HCT116 (cell line): Measurements from ENCODE around the gene SCN8A. TPM values are rescaled to one million over a fixed set of nuclear protein-coding genes. Genes with fewer than 3 reads are reported as not detected.

Experiments
- ATAC-seq: fragments of 200-7000 bp; cut with Tn5 transposase; 2 replicates; pipeline ENCODE4 v1.9.1; 2020; ENCODE audit warnings: mild to moderate bottlenecking, moderate library complexity
- BruUV-seq: library from RNA; stranded (reverse); fragments of 400-500 nt; replicated peaks from 2 replicates; lab custom pipeline; 2021; lab: Mats Ljungman, UMichigan
- CTCF ChIA-PET: fragments of 300-600 bp; sonication (Branson Sonifier 250); formaldehyde crosslinking; loops from one replicate; lab custom pipeline; 2021; ENCODE audit warnings: antibody characterized with exemption; lab: Charles Lee
- POLR2A ChIA-PET: fragments of 300-600, 350-600 bp; sonication (Branson Sonifier 250); formaldehyde crosslinking; loops from one replicate; lab custom pipeline; 2021; ENCODE audit warnings: antibody characterized with exemption; lab: Charles Lee
- RAD21 ChIA-PET, 2 experiments: fragments of 300-600 bp; sonication (Branson Sonifier 250); formaldehyde crosslinking; loops; one replicate each; lab custom pipeline; 2023; ENCODE audit warnings: low total read pairs in 2 of 2; ENCODE audit not compliant: uncharacterized antibody in 2 of 2, unreplicated experiment in 2 of 2, low non-redundant PET in 1 of 2; lab: Charles Lee
- DNase-seq: peaks from one replicate; pipeline ENCODE4 v3.0.0-alpha.2; 2010; ENCODE audit warnings: low read depth, low spot score
- H2AFZ ChIP-seq: fragments of 200-600 bp; shearing (Covaris generic), sonication (generic); 2 replicates; pipeline ENCODE4 v1.6.1; 2017; ENCODE audit warnings: low read depth, mixed run types, mixed read lengths, antibody characterized with exemption, low read length; ENCODE audit not compliant: poor library complexity, severe bottlenecking
- H3K27ac ChIP-seq: 2 replicates; pipeline ENCODE4 v1.5.1; 2012; ENCODE audit warnings: low read depth, low read length
- H3K27me3 ChIP-seq: fragments of 200-600 bp; sonication (generic); 2 replicates; pipeline ENCODE4 v1.6.1; 2016; ENCODE audit warnings: mixed run types, low read length, mixed read lengths; ENCODE audit not compliant: insufficient read depth
- H3K36me3 ChIP-seq, 2 experiments: fragments of 200-500 bp in 1 of 2; fragments of 200-600 bp in 1 of 2; sonication (Bioruptor generic) in 1 of 2; sonication (generic) in 1 of 2; 2 replicates each; pipeline versions ENCODE4 v1.5.1 to v1.6.1; 2014 to 2016; ENCODE audit warnings: low read length in 2 of 2, inconsistent platforms in 1 of 2, mixed read lengths in 1 of 2, mixed run types in 1 of 2; ENCODE audit not compliant: insufficient read depth in 2 of 2, control insufficient read depth in 1 of 2
- H3K4me1 ChIP-seq, 2 experiments: fragments of 200-600 bp in 1 of 2; sonication (generic) in 1 of 2; 2 replicates each; pipeline versions ENCODE4 v1.5.1 to v1.6.1; 2012 to 2017; ENCODE audit warnings: low read length in 2 of 2, inconsistent platforms in 1 of 2, mild to moderate bottlenecking in 1 of 2, mixed read lengths in 1 of 2, mixed run types in 1 of 2, moderate library complexity in 1 of 2; ENCODE audit not compliant: insufficient read depth in 2 of 2, control insufficient read depth in 1 of 2
- H3K4me2 ChIP-seq: fragments of 200-600 bp; sonication (generic); 2 replicates; pipeline ENCODE4 v1.6.1; 2017; ENCODE audit warnings: mixed run types, low read length, mixed read lengths
- H3K4me3 ChIP-seq, 2 experiments: fragments of 200-600 bp in 1 of 2; sonication (generic) in 1 of 2; replicated peaks in 1 of 2; 2 replicates each; pipeline ENCODE4 v1.5.1; 2011 to 2016; ENCODE audit warnings: low read length in 2 of 2, control low read depth in 1 of 2, low read depth in 1 of 2, mild to moderate bottlenecking in 1 of 2, mixed read lengths in 1 of 2, mixed run types in 1 of 2
- H3K79me2 ChIP-seq: fragments of 200-600 bp; sonication (generic); 2 replicates; pipeline ENCODE4 v1.6.1; 2017; ENCODE audit warnings: mild to moderate bottlenecking, mixed run types, low read length, moderate library complexity, mixed read lengths; ENCODE audit not compliant: insufficient read depth
- H3K9ac ChIP-seq: fragments of 200-600 bp; sonication (generic); 2 replicates; pipeline ENCODE4 v1.6.1; 2016; ENCODE audit warnings: low read length, mixed read lengths
- H3K9me2 ChIP-seq: fragments of 200-600 bp; sonication (generic), shearing (Covaris generic); 2 replicates; pipeline ENCODE4 v1.6.1; 2017; ENCODE audit warnings: mixed run types, mild to moderate bottlenecking, moderate library complexity; ENCODE audit not compliant: insufficient read depth
- H3K9me3 ChIP-seq, 2 experiments: fragments of 200-500 bp in 1 of 2; fragments of 200-600 bp in 1 of 2; sonication (Bioruptor generic) in 1 of 2; sonication (generic) in 1 of 2; 2 replicates each; pipeline ENCODE4 v1.6.1; 2014 to 2017; ENCODE audit warnings: low read length in 2 of 2, mixed read lengths in 2 of 2, inconsistent platforms in 1 of 2, low read depth in 1 of 2, mild to moderate bottlenecking in 1 of 2, mixed run types in 1 of 2, moderate library complexity in 1 of 2; ENCODE audit not compliant: control insufficient read depth in 1 of 2, insufficient read depth in 1 of 2
- H4K20me1 ChIP-seq: fragments of 200-600 bp; sonication (generic), shearing (Covaris generic); 2 replicates; pipeline ENCODE4 v1.6.1; 2017; ENCODE audit warnings: mixed run types, mild to moderate bottlenecking, moderate library complexity; ENCODE audit not compliant: insufficient read depth
- CEBPB ChIP-seq: IDR thresholded peaks from 2 replicates; pipeline ENCODE4 v1.6.1; 2012; ENCODE audit warnings: low read depth
- CTCF ChIP-seq, 3 experiments: fragments of 200-600 bp in 1 of 3; sonication (generic) in 1 of 3; IDR thresholded peaks in 2 of 3; conservative IDR thresholded peaks in 1 of 3; 2 replicates each; pipeline ENCODE4 v1.5.1; 2012 to 2017; ENCODE audit warnings: low read depth in 2 of 3, low read length in 2 of 3, antibody characterized with exemption in 1 of 3, borderline replicate concordance in 1 of 3, control low read depth in 1 of 3, mild to moderate bottlenecking in 1 of 3, mixed read lengths in 1 of 3, mixed run types in 1 of 3, moderate library complexity in 1 of 3; ENCODE audit not compliant: insufficient read depth in 1 of 3
- EGR1 ChIP-seq: IDR thresholded peaks from 2 replicates; pipeline ENCODE4 v1.6.1; 2012; ENCODE audit warnings: low read depth
- ELF1 ChIP-seq: IDR thresholded peaks from 2 replicates; pipeline ENCODE4 v1.6.1; 2012; ENCODE audit warnings: low read depth, borderline replicate concordance
- EZH2phosphoT487 ChIP-seq: fragments of 200-600 bp; IDR thresholded peaks from 2 replicates; pipeline ENCODE4 v1.6.1; 2018; ENCODE audit warnings: antibody characterized with exemption, borderline replicate concordance
- FOSL1 ChIP-seq: IDR thresholded peaks from 2 replicates; pipeline ENCODE4 v1.6.1; 2012; ENCODE audit warnings: low read depth
- JUND ChIP-seq: IDR thresholded peaks from 2 replicates; pipeline ENCODE4 v1.6.1; 2012
- MAX ChIP-seq: IDR thresholded peaks from 2 replicates; pipeline ENCODE4 v1.6.1; 2012
- POLR2A ChIP-seq: IDR thresholded peaks from 2 replicates; pipeline ENCODE4 v1.7.0; 2011; ENCODE audit warnings: borderline replicate concordance; ENCODE audit not compliant: insufficient read depth, insufficient read length; ENCODE audit errors: extremely low read depth
- POLR2AphosphoS5 ChIP-seq: IDR thresholded peaks from 2 replicates; pipeline ENCODE4 v1.6.1; 2011; ENCODE audit warnings: mild to moderate bottlenecking, low read depth, low read length, moderate library complexity
- RAD21 ChIP-seq: IDR thresholded peaks from 2 replicates; pipeline ENCODE4 v1.6.1; 2012; ENCODE audit warnings: low read depth, mild to moderate bottlenecking
- SIN3A ChIP-seq: IDR thresholded peaks from 2 replicates; pipeline ENCODE4 v1.6.1; 2012; ENCODE audit warnings: low read depth
- SP1 ChIP-seq: IDR thresholded peaks from 2 replicates; pipeline ENCODE4 v1.6.1; 2012; ENCODE audit warnings: low read depth
- TCF7L2 ChIP-seq: IDR thresholded peaks from 2 replicates; pipeline ENCODE4 v1.7.0; 2011; ENCODE audit warnings: borderline replicate concordance, inconsistent platforms; ENCODE audit not compliant: insufficient read depth, insufficient read length; ENCODE audit errors: extremely low read depth
- YY1 ChIP-seq: IDR thresholded peaks from 2 replicates; pipeline ENCODE4 v1.6.1; 2011; ENCODE audit warnings: low read length, low read depth, moderate library complexity, mild to moderate bottlenecking; ENCODE audit not compliant: insufficient replicate concordance; ENCODE audit errors: extremely low read depth
- ZNF274 ChIP-seq: fragments of 200-500 bp; sonication (Bioruptor generic); IDR thresholded peaks from 2 replicates; pipeline ENCODE4 v1.6.1; 2014; ENCODE audit warnings: mild to moderate bottlenecking, low read depth, low read length, inconsistent platforms
- intact Hi-C: fragments of 100-400 bp; cut with micrococcal nuclease; formaldehyde crosslinking; loops from 2 replicates; pipeline ENCODE4 v1.10.0; 2022
- total RNA-seq: library from RNA; stranded (reverse); gene quantifications from one replicate; pipeline ENCODE4 v1.2.1, GENCODE V29; 2021; ENCODE audit not compliant: unreplicated experiment
- TF ChIP-seq, protein P1 (sequence below): IDR thresholded peaks from 2 replicates; pipeline ENCODE4 v1.6.1; 2012; ENCODE audit warnings: low read depth
- TF ChIP-seq, protein P2 (sequence below): IDR thresholded peaks from 2 replicates; pipeline ENCODE4 v1.6.1; 2012

SCN8A gene
- total RNA-seq, 1 experiment from 2014 or later: 7.1 TPM

DNA sequence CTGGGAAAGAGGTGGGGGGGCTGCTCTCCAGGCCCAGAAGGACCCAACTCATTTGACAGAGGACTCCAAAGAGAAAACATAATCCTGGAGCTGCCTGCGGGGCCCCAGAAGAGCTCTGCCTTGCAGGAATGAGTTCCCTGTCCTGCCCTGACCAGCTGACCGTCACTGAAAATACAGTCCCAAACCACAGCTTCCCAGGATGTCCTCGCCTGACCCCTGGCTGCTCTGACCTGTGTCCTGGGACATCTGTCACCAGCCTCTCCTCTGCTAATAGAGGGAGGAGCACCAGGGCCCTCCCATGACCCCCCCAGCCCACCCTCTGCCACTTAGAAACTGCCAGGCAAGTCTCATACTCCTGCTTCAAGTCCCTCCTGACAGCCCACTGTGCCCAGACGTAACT is 247.7 kb downstream of the SCN8A start:
- intact Hi-C loops: no loop called here
- ATAC-seq (no peak), DNase-seq (no peak)
- H3K79me2 ChIP-seq: no peaks in the 10 kb centered on the region
- H4K20me1 ChIP-seq: no peaks in the 10 kb centered on the region
- no peaks in the 10 kb centered on the region for H3K9me2 ChIP-seq
- no peak for TF ChIP-seq CTCF (IDR thresholded peaks at IDR 0.05 in 2 of 3, conservative IDR thresholded peaks at IDR 0.05 in 1 of 3; ENCODE audit: borderline replicate concordance in 1 of 3, insufficient read depth in 1 of 3, low read depth in 2 of 3, low read length in 2 of 3)
- TF ChIP-seq ZNF274: no peak
- TF ChIP-seq JUND: no peak
- TF ChIP-seq, protein P1, sequence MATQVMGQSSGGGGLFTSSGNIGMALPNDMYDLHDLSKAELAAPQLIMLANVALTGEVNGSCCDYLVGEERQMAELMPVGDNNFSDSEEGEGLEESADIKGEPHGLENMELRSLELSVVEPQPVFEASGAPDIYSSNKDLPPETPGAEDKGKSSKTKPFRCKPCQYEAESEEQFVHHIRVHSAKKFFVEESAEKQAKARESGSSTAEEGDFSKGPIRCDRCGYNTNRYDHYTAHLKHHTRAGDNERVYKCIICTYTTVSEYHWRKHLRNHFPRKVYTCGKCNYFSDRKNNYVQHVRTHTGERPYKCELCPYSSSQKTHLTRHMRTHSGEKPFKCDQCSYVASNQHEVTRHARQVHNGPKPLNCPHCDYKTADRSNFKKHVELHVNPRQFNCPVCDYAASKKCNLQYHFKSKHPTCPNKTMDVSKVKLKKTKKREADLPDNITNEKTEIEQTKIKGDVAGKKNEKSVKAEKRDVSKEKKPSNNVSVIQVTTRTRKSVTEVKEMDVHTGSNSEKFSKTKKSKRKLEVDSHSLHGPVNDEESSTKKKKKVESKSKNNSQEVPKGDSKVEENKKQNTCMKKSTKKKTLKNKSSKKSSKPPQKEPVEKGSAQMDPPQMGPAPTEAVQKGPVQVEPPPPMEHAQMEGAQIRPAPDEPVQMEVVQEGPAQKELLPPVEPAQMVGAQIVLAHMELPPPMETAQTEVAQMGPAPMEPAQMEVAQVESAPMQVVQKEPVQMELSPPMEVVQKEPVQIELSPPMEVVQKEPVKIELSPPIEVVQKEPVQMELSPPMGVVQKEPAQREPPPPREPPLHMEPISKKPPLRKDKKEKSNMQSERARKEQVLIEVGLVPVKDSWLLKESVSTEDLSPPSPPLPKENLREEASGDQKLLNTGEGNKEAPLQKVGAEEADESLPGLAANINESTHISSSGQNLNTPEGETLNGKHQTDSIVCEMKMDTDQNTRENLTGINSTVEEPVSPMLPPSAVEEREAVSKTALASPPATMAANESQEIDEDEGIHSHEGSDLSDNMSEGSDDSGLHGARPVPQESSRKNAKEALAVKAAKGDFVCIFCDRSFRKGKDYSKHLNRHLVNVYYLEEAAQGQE: no peak
- TF ChIP-seq FOSL1: no peak
- no peak for TF ChIP-seq TCF7L2
- no peak for TF ChIP-seq MAX
- TF ChIP-seq CEBPB: no peak
- no peak for TF ChIP-seq POLR2A
- TF ChIP-seq POLR2AphosphoS5: no peak
- TF ChIP-seq SP1: no peak
- TF ChIP-seq ELF1: no peak
- TF ChIP-seq, protein P2, sequence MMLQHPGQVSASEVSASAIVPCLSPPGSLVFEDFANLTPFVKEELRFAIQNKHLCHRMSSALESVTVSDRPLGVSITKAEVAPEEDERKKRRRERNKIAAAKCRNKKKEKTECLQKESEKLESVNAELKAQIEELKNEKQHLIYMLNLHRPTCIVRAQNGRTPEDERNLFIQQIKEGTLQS: no peak
- TF ChIP-seq YY1: no peak
- TF ChIP-seq EZH2phosphoT487: no peak
- TF ChIP-seq EGR1: no peak
- no peak for TF ChIP-seq RAD21
- TF ChIP-seq SIN3A: no peak
- ChIA-PET POLR2A (no interaction called here), RAD21 (no interaction called here), CTCF (no interaction called here)
- H3K27ac ChIP-seq: no peak overlapping the region
- no peak overlapping the region for H3K4me3 ChIP-seq
- H3K9ac ChIP-seq: no peak overlapping the region
- no peaks in the 10 kb centered on the region for H3K36me3 ChIP-seq
- H3K4me2 ChIP-seq: no peak overlapping the region
- BruUV-seq: no TSS peak
- H3K9me3 ChIP-seq: no peaks in the 10 kb centered on the region
- H3K27me3 ChIP-seq: peaks cover 3% of the 10 kb centered on the region; the same call in 1 of the 2 replicates
- H2AFZ ChIP-seq: no peak overlapping the region
- H3K4me1 ChIP-seq: peaks cover 0 to 9% of the 10 kb centered on the region in 2 experiments; a peak in 1 of 4 replicates
